Activated CD8-positive, alpha-beta memory T cell treated with anti-CD3 and anti-CD28 coated beads, Interleukin-2, amount 10 ng/mL, durations not matched to agents 7 days and 5 days (primary cell): ENCODE data around the gene PREB. TPM values are rescaled to one million over a fixed set of nuclear protein-coding genes. Genes with fewer than 3 reads are reported as not detected.
A peak's percentile ranks its signal among the peaks of the same experiment; 100 is the strongest.
"Not testable (repeated sequence)": the region's sequence is repeated elsewhere in the genome, so short reads cannot be mapped to it uniquely, and the experiment has no call there.

ENCODE experiments used
- ATAC-seq: fragments of 150-1000 bp; cut with Tn5 transposase; one replicate; pipeline ENCODE4 v1.10.0; 2021; ENCODE audit warnings: moderate library complexity
- CTCF ChIA-PET: fragments of 350-600 bp; sonication (Branson Sonifier 250); formaldehyde crosslinking; loops from one replicate; lab custom pipeline; 2021; ENCODE audit warnings: antibody characterized with exemption; lab: Charles Lee
- DNase-seq: peaks from one replicate; pipeline ENCODE4 v3.0.0-alpha.2; 2020
- H3K27ac Mint-ChIP-seq: one replicate; pipeline ENCODE4 v1.8.0; 2021; ENCODE audit warnings: mild to moderate bottlenecking, mixed read lengths
- H3K27me3 Mint-ChIP-seq: one replicate; pipeline ENCODE4 v1.8.0; 2021; ENCODE audit warnings: mixed read lengths
- H3K36me3 Mint-ChIP-seq: one replicate; pipeline ENCODE4 v1.8.0; 2021; ENCODE audit warnings: mild to moderate bottlenecking, mixed read lengths
- H3K4me1 Mint-ChIP-seq: one replicate; pipeline ENCODE4 v1.8.0; 2021; ENCODE audit warnings: mixed read lengths
- H3K4me3 Mint-ChIP-seq: one replicate; pipeline ENCODE4 v1.8.0; 2021; ENCODE audit warnings: mild to moderate bottlenecking, moderate library complexity, mixed read lengths
- H3K9me3 Mint-ChIP-seq: one replicate; pipeline ENCODE4 v1.8.0; 2022; ENCODE audit warnings: low read depth, mixed read lengths
- total RNA-seq, 2 experiments: library from RNA; stranded (reverse); gene quantifications; one replicate each; pipeline ENCODE4 v1.2.3, GENCODE V29; 2021

PREB gene
- total RNA-seq, 2 experiments from 2014 or later, result 61.6 to 69.4 TPM

DNA sequence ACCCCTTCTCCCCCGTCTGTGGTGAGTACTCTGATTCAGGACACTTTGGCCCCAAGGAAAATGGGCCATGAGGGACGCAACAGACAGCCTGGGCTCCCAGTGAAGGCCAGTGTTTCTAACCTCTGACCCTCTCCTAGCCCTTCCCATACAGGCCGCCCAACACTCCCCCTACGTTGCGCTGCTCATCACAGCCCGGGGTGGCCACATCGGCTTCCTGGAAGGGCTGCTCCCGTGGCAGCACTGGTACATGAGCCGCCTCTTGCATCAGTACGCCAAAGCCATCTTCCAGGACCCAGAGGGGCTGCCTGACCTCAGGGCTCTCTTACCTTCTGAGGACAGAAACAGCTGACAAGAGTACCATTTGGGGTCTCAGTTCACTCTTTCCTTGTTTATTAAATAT, 4.0 kb downstream of the PREB start:
- DNase-seq, result no peak
- no peak for ATAC-seq
- Mint-ChIP-seq H3K36me3 (peaks cover 12% of the 10 kb centered on the region), H3K4me3 (no peak overlapping the region), H3K4me1 (peaks cover 23% of the 10 kb centered on the region), H3K27me3 (no peaks in the 10 kb centered on the region), H3K9me3 (no peaks in the 10 kb centered on the region), H3K27ac (no peak overlapping the region)
- CTCF ChIA-PET, result no interaction called here

DNA sequence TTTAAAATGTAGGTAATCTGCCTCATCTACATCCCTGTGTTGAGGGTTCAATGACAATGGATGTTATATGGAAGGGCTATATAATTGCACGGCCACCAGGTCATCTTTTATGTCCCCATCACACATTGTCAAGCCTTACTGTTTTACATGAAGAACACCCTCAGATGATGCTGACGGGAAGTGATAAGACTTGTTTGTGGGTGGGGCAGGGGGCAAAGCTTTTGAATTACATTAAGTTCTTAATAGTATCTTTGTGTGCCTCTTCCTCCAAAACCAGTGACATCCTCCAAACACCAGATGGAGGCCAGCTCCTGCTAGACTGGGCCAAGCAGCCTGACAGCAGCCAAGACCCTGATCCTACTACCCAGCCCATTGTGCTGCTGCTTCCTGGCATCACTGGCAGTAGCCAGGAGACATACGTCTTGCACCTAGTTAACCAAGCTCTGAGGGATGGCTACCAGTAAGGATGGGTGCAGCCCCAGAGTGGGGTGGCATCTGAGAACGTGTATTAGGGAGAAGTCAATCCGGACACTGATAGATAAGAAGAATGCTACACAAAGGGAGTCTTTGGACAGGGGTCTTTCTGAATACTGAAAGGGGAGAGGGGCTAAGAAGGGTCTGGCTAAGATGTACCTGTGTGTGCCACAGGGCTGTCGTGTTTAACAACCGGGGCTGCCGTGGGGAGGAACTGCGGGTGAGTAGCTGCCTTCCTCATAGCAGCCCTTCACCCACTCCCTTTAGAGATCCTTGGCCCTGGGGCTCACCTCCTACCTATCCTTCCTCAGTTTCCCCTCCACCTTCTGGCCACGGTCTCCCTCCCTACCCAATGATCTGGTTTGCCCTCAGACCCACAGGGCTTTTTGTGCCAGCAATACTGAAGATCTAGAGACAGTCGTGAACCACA, 5.5 kb downstream of the PREB start:
- Mint-ChIP-seq H3K9me3 (no peaks in the 10 kb centered on the region), H3K4me1 (peaks cover 18% of the 10 kb centered on the region), H3K36me3 (peaks cover 10% of the 10 kb centered on the region), H3K27ac (no peak overlapping the region), H3K27me3 (no peaks in the 10 kb centered on the region), H3K4me3 (no peak overlapping the region)
- DNase-seq, result no peak
- CTCF ChIA-PET, result no interaction called here
- ATAC-seq, result no peak

DNA sequence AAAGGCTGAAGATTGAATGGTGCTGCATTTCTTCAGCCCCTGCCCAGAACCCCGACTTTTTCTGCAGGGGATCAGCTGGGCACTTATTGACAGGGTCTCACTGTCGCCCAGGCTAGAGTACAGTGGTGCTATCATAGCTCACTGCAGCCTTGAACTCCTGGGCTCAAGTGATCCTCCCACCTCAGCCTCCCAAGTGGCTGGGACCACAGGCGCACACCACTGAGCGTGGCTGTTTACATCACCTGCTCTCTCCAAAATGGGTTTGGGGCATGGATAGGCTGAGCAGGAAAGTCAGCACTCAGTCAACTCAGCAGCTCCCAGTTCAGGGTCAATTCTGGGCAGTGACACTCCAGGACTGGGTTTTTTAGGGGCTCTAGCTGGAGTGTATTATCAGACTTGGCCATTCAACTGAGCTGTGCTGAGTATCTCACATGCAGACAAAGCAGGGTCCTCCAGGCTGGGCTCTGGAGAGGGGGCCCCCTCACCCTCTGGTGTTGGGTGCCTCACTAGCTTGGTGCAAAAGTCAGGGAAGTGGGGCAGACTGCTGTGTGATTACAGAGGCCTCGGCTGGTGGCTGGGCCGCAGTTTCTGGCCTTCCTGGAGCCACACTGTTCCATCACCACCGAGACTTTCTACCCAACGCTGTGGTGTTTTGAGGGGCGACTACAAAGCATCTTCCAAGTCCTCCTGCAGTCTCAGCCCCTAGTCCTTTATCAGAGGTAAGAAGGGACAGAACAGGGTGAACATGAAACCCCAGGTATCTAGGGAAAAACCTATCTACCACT, 6.4 kb downstream of the PREB start:
- no peak overlapping the region for H3K27ac Mint-ChIP-seq
- peaks cover 15% of the 10 kb centered on the region for H3K4me1 Mint-ChIP-seq
- no peak overlapping the region for H3K4me3 Mint-ChIP-seq

DNA sequence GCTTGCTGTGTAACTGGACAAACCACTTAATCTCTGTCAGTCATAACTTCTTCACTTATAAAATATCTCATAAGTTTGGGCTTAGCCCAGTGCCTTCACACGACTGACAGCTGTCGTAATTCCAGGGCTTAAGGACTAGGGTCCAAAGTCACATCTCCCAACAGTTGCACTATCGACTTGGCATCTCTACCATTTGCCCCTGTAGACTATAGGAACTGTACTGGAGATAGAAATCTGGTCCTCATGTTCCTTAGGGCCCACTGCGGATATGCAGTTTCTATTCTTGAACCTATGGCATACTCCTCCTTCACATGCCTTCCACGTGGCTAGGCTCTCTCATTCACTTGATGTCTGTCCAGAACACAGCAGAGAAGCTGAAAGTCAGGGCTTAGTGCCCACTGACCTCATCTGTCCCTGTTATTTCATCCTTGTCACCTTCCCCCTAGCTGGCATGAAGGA, 8.2 kb downstream of the PREB start:
- DNase-seq (no peak), ATAC-seq (no peak)
- CTCF ChIA-PET, result interaction anchor here (1.2 to 3.4 kb wide), 2 partner anchors 8 to 305 kb away, joined by 3 to 32 read pairs; partner anchors contain the start of gene PREB
- H3K9me3 Mint-ChIP-seq, result no peaks in the 10 kb centered on the region
- no peak overlapping the region for H3K4me3 Mint-ChIP-seq
- H3K4me1 Mint-ChIP-seq, result peaks cover 8% of the 10 kb centered on the region
- H3K36me3 Mint-ChIP-seq, result peaks cover 6% of the 10 kb centered on the region
- peaks cover 11% of the 10 kb centered on the region for H3K27me3 Mint-ChIP-seq
- no peak overlapping the region for H3K27ac Mint-ChIP-seq

More for the DNA sequence above, 6.4 kb downstream of the PREB start:
- peaks cover 10% of the 10 kb centered on the region for H3K36me3 Mint-ChIP-seq
- ATAC-seq, result no peak
- CTCF ChIA-PET, result interaction anchor here (1.4 kb wide), 1 partner anchor 41 kb away, joined by 3 read pairs; the partner anchor contains the start of gene KHK
- DNase-seq, result no peak
- H3K9me3 Mint-ChIP-seq, result no peaks in the 10 kb centered on the region
- H3K27me3 Mint-ChIP-seq, result peaks cover 1% of the 10 kb centered on the region

DNA sequence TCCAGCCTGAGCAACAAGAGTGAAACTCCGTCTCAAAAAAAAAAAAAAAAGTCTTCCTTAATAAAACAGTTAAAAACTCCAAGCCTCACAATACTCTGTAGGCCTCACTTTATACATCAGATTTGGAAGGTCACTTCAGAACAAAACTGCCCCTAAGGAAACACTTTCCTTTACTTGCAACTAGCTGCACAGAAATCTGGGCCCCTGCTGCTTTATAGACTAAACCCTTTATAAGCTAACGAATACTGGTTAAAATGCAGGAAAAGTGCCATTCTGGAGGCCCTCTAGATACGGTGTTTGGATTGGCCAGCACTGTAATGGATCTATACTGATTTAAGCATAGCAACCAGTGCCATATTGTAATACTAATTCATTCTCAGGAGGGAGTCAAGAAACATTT, 9.3 kb downstream of the PREB start:
- Mint-ChIP-seq H3K27ac (no peak overlapping the region), H3K9me3 (no peaks in the 10 kb centered on the region), H3K4me3 (no peak overlapping the region), H3K4me1 (peaks cover 8% of the 10 kb centered on the region), H3K27me3 (peaks cover 18% of the 10 kb centered on the region), H3K36me3 (peaks cover 3% of the 10 kb centered on the region)
- ATAC-seq (no peak), DNase-seq (no peak)
- CTCF ChIA-PET, result interaction anchor here (1.2 to 3.4 kb wide), 3 partner anchors 9 to 306 kb away, joined by 3 to 32 read pairs (median 7); partner anchors contain the start of gene PREB

DNA sequence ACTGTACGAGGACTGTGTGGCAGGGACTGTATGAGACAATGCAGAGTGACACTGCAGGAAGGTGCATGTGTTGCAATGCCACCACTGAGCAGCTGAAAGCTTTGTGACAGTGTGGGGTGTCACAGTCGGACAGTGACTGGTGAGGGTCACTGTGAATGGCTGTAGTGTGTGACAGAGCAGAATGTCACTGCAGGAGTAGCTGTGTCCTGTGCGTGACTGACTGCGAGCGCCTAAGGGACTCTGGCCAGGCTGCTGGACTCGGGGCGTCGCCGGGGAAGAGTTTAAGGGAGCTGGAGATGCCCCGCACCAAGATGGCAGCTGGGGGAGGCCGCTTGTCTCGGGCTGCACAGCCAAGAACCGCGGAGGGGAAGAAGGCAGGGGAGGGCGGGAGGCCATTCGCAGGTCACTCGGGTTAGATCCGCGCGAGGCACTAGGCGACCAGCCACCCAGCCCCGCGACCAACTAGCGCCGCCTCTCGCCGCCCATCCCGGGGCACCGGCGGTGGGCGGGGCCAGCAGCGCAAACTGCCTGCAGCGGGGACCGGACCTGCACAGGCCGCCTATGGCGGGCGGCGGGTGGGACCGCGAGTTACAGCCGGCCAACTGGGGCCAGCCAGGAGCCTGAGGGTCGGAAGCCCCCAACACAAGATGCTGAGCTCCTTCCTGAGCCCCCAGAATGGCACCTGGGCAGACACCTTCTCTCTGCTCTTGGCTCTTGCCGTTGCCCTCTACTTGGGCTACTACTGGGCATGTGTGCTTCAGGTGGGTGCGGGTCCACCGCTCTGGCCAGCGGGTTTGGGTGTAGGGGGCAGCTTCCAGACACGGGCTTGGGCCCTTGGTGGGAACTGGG, 10.9 kb downstream of the PREB start, which contains the start of gene ABHD1:
Gene ABHD1 (plus strand): TSS at position 514 of the 849 bp plus-strand sequence. CDS start 134 bp downstream, at position 648.
- DNase-seq (peak; percentile 64), ATAC-seq (peak; percentile 92)
- H3K27ac Mint-ChIP-seq, result peak within 1 kb of the TSS; percentile 41
- peaks cover 16% of the 10 kb centered on the region for H3K4me1 Mint-ChIP-seq
- no peaks in the 10 kb centered on the region for H3K36me3 Mint-ChIP-seq
- no peaks in the 10 kb centered on the region for H3K9me3 Mint-ChIP-seq
- H3K4me3 Mint-ChIP-seq, result peak within 1 kb of the TSS; percentile 79
- H3K27me3 Mint-ChIP-seq, result peaks cover 29% of the 10 kb centered on the region
- CTCF ChIA-PET, result interaction anchor here (0.7 to 3.4 kb wide), 11 partner anchors 10 to 180 kb away, joined by 3 to 32 read pairs (median 3); partner anchors contain the start of genes KHK and PREB

DNA sequence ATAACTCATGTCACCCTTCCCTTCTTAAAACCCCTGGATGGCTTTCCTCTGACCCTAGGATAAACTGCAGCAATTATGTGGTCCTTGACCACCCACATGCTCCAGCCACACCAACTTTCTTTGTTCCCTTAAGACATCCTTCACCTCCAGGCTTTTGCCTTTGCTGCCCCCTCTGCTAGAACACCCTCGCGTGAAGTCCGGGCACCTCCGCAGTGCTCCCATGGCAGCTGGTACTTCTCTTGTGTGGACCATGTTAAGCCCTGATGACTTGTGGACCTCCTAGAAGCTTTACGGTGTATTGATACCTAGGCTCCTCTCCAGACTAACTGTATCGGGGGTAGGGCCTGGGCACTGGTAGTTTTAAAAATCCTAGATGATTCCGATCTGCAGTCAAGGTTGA, 11.6 kb downstream of the PREB start:
- Mint-ChIP-seq H3K4me3 (peak overlapping the region; percentile 79), H3K27ac (no peak overlapping the region), H3K9me3 (no peaks in the 10 kb centered on the region), H3K4me1 (peaks cover 16% of the 10 kb centered on the region), H3K36me3 (no peaks in the 10 kb centered on the region), H3K27me3 (peaks cover 34% of the 10 kb centered on the region)
- no peak for DNase-seq
- ATAC-seq, result no peak
- CTCF ChIA-PET, result interaction anchor here (0.7 to 3.4 kb wide), 6 partner anchors 11 to 161 kb away, joined by 3 to 32 read pairs (median 3); partner anchors contain the start of gene PREB

DNA sequence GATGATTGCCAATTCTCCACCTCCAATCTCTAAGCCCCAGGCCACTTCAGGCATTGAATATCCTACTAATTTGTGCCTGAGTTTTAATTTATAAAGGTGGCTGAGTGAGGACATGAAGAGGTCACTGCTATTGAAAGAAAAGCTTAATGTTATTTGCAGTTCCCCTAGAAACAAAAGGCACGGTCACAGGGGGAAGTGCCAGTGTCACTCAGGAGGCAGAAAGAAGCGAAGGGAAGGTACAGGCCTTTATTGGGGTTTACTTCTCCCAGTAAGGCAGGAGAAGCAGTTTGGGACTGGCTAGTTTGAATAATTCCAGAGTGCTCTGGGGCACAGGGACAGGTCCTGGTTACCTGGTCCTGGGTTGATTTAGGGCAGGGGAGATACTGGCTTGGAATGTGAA, 12.5 kb downstream of the PREB start:
- peaks cover 16% of the 10 kb centered on the region for H3K4me1 Mint-ChIP-seq
- DNase-seq (no peak), ATAC-seq (no peak)
- no peak overlapping the region for H3K4me3 Mint-ChIP-seq
- peaks cover 36% of the 10 kb centered on the region for H3K27me3 Mint-ChIP-seq
- no peak overlapping the region for H3K27ac Mint-ChIP-seq
- no peaks in the 10 kb centered on the region for H3K36me3 Mint-ChIP-seq
- H3K9me3 Mint-ChIP-seq, result no peaks in the 10 kb centered on the region
- CTCF ChIA-PET, result no interaction called here

DNA sequence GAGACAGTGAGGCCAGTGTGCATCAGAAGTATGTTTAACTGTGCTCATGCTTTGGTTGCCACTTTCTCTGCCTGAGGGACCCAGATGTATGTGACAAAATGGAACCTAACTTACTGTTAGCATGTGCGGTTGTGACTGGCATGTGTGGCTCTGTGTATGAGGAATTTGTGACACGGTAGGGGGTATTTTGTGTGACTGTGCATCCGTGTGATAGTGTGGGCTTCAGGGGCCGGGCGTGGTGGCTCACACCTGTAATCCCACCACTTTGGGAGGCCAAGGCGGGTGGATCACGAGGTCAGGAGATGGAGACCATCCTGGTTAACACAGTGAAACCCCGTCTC, 15.1 kb downstream of the PREB start:
- DNase-seq, CTCF ChIA-PET, ATAC-seq, H3K27ac Mint-ChIP-seq, H3K9me3 Mint-ChIP-seq, H3K36me3 Mint-ChIP-seq: not testable (repeated sequence)
- Mint-ChIP-seq H3K4me1 (peaks cover 16% of the 10 kb centered on the region), H3K27me3 (peaks cover 36% of the 10 kb centered on the region), H3K4me3 (peak overlapping the region; percentile 72)

DNA sequence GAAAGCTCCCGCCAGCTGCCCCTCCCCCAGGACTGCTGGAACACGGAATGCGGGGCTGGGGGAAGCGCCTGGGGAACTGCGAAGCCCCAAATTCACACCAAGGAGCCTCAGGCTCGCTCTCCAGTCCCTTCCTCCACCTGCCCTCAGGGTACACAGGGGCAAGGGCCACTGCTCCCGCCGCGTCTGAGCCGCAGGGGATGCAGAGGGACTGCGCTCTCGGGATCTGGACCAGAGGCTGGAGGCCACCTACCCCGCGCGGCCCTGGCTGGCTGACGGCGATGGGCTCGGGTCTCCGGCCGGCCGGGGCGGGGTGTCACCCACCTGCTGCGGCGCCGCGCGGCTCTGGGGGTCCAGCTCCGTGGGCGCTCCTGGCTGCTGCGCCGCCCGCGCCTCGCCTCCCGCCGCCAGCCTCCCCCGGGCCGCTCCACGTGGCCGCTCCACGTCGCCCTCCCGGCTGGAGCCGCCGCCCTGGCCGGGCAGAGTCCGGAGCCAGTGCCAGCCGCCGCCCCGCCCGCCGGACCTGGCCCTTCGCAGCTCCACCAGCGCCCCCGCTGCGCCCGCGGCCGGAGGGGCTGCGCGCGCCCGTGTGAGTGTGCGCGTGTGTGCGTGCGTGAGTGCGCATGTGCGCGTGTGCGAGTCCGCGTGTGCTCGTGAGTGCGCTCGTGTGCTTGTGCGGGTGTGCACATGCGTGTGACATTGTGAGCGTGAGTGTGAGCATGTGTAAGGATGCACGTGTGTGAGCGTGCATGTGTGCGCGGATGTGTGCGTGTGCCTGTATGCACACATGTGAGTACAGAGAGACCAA, 15.7 kb downstream of the PREB start, which contains the start of gene CGREF1:
Gene CGREF1 (minus strand): TSS at position 604 of the 805 bp plus-strand sequence. CDS start 14,762 bp downstream, outside the sequence.
- Mint-ChIP-seq H3K27me3 (peaks cover 36% of the 10 kb centered on the region), H3K4me1 (peaks cover 13% of the 10 kb centered on the region), H3K9me3 (no peaks in the 10 kb centered on the region), H3K27ac (no peak within 1 kb of the TSS), H3K4me3 (peak within 1 kb of the TSS; percentile 72), H3K36me3 (no peaks in the 10 kb centered on the region)
- DNase-seq (no peak), ATAC-seq (no peak)
- CTCF ChIA-PET, result interaction anchor here (0.6 kb wide), 1 partner anchor 160 kb away, joined by 3 read pairs; no protein-coding TSS in a partner anchor

DNA sequence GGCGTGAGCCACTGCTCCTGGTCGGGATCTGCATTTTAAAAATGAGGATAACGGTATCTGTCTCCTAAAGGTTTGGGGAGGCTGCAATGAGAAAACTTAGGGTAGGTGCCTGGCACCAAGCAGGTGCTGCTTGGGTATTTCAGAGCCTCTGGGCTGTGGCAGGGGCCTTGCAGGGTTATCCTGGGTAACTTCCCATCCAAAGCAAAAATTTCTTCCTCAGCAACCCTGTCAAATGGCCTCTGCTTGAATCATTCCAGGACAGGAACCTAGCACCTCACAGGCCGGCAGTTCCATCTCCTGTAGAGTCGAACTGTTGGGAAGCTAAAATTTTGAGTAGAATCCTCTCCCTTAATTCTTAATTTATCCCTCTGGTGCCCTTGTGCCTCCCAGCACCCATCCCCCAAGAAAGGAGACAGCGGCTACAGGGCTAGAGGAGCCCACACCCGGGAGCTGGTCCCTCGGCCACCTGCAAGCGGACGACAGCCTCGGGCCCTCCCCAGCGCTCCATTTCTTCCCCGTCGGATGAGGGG, 16.4 kb downstream of the PREB start:
- CTCF ChIA-PET, result interaction anchor here (0.6 kb wide), 1 partner anchor 161 kb away, joined by 3 read pairs; no protein-coding TSS in a partner anchor
- Mint-ChIP-seq H3K4me1 (peaks cover 8% of the 10 kb centered on the region), H3K27ac (no peak overlapping the region), H3K4me3 (peak overlapping the region; percentile 13), H3K27me3 (peaks cover 34% of the 10 kb centered on the region), H3K9me3 (no peaks in the 10 kb centered on the region), H3K36me3 (no peaks in the 10 kb centered on the region)
- ATAC-seq (no peak), DNase-seq (no peak)
